OCI-LY1 (cell line): ENCODE data around the gene C22orf39.

Experiments
- CTCF ChIP-seq: fragments of 200-600 bp; sonication (generic), shearing (Covaris generic); IDR thresholded peaks from 2 replicates; pipeline ENCODE4 v1.5.1; 2017; ENCODE audit warnings: mild to moderate bottlenecking, antibody characterized with exemption, low read length, moderate library complexity, mixed read lengths
- EZH2 ChIP-seq: fragments of 200-600 bp; sonication (generic), shearing (Covaris generic); IDR thresholded peaks from 2 replicates; pipeline ENCODE4 v1.8.0; 2017; ENCODE audit warnings: borderline replicate concordance, mixed run types, mild to moderate bottlenecking, antibody characterized with exemption, low read length, moderate library complexity, mixed read lengths

DNA sequence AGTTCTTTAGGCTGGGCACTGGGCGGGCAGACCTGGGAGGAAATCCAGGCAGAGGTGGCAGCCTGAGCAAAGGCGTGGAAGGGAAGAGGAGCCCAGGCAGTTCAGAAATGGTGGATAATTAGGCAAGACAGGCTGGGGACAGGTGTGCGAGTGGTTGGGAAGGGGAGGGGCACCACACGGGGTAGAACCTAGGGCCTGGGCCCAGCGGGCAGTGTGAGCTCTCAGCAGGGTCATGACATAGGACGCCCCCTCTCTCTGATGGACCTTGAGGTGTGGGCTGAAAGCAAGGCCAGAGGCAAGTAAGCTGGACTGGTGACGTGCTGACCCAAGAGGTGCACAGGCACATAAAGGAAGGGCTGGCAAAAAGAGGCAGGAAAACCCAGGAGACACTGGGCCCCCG, 24.7 kb upstream of the C22orf39 start:
- TF ChIP-seq CTCF (no peak), EZH2 (no peak)
